ENCODE measurements around the gene ATG7. TPM values are rescaled to one million over a fixed set of nuclear protein-coding genes. Genes with fewer than 3 reads are reported as not detected.

Gene ATG7
- polyA plus RNA-seq, 3 donors, result 8.4 to 17.9 (median 14.9) TPM

DNA sequence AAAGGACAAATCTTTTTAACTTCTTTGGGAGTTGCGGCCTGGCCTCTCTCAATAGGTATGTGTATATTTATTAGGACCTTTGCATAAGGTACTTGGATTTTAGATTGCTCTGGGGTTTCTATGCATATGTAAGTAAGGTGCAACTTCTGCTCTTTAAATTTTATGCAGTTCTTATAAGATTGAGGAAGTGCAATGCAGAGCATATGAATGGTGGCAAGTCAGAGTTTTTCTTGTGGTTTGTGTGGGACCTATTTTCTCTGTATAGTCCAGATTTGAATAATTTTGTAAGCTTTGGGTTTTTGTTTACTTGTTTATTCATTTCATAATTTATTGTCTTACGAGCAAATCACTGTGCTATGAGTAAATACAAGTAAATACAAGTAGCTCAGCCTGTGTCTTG lies 101.5 kb downstream of the ATG7 start:
- 94 to 98% (median 96%) methylated on average over 2 of the region's 2 CpGs for WGBS, 3 donors
- H3K27ac ChIP-seq (ENCODE audit: low read depth, low read length), result no peak overlapping the region

DNA sequence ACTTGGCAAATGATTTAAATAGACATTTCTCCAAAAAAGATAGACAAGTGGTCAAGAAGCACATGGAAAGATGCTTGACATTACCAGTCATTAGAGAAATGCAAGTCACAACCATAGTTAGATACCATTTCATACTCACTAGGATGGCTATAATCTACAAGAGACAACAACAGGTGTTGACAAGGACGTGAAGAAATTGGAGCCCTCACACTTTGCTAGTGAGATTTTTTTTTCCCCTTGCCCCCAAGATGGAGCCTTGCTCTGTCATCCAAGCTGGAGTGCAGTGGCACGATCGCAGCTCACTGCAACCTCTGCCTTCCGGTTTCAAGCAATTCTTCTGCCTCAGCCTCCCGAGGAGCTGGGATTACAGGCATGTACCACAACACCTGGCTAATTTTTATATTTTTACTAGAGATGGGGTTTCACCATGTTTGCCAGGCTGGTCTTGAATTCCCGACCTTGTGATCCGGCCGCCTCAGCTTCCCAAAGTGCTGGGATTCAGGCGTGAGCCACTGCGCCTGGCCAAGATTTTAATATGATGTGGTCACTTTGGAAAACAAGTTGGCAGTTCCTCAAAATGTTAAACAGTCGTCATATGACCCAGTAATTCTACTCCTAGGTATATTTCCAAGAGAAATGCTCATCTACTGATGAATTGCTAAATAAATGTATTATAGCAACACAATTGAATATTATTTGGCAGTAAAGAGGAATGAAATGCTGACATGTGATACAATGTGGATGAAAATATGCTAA lies 103.3 kb downstream of the ATG7 start:
- 76 to 84% (median 79%) methylated on average over 11 of the region's 11 CpGs for WGBS, 3 donors
- no peak overlapping the region for H3K27ac ChIP-seq (ENCODE audit: low read depth, low read length)

DNA sequence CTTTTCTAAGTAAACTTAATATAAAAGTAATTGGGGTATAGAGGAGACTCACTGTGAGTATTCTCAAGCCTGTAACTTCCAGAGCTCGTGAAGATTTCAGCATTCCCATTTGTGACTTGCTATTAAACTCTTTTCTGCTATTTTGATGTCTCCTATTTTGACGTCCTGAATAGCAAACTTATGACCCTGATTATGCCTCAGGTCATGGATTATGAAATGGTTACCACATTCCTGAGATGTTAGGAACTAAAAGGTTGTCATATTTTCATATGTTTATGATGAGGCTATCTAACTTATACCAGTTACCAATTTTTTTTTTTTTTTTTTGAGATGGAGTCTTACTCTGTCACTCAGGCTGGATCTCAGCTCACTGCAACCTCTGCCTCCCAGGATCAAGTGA lies 105.5 kb downstream of the ATG7 start:
- WGBS, 3 donors, result 80 to 83% (median 81%) methylated on average over 2 of the region's 2 CpGs
- H3K27ac ChIP-seq (ENCODE audit: low read depth, low read length), result no peak overlapping the region

- H3K27ac ChIP-seq (ENCODE audit: low read depth, low read length), result no peak overlapping the region
- WGBS, 3 donors, result 45 to 62% (median 57%) methylated on average over 2 of the region's 2 CpGs
These were observed 107.1 kb downstream of the ATG7 start for GRCh38 chr3:11379238-11379823.

DNA sequence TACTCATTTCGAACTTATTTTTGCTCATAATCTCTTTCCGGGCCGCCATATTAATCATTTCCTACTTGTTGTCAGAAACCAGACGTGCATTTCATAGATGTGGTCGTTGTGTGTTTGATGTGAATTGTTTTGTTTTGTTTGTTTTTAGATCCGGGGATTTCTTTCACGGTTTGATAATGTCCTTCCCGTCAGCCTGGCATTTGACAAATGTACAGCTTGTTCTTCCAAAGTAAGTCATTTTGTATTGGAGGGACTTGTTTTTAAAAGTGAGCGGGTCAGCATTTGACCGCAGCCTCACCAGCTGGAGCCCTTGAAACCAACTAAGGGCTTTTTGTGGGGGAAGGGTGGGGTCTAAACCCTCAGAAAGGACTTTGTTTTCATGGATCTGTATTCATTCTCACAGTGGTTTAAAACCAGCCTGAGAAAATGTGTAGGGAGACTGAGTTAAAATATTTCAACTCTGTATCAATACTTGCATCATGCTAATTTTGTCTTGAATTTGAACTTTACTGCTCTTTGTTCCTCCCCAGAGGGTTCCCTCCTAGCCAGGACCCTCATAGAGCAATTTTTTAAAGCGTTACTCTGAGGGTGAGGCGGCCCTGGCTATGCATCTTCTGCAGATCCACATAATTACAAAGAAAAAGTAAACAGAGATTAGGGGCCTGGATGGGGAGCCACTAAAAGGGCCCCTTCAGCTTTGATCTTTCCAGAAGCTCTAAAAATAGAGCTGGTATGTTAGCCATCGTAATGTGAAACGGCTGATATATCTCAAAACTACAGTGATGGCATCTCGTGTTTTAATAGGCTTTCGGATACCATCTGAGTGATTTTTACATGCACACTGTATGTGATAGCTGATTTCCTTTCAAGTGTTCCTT lies 107.9 kb downstream of the ATG7 start:
- H3K27ac ChIP-seq (ENCODE audit: low read depth, low read length), result no peak overlapping the region
- WGBS, 3 donors, result 38 to 78% (median 75%) methylated on average over 16 of the region's 16 CpGs

- H3K27ac ChIP-seq (ENCODE audit: low read depth, low read length), result no peak overlapping the region
These were observed 108.9 kb downstream of the ATG7 start for GRCh38 chr3:11381141-11381540.

DNA sequence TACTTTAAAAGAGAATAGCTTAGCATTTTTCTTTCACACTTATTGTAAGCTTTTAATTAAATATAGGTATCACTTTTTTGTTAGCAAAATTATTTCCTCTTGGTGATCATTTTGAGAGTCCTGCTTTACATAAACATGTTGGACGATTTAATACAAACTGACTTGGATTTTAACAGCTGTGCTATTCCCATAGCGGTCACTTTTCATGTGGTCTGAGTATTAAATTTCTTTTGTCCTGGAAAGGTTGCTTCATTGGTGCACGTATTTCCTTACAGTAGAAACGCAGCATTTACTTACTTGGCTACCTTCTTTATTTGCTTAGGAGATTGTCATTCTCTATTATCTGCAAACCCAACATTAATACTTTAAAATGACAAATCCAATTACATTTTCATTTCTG lies 109.4 kb downstream of the ATG7 start:
- 44 to 79% (median 73%) methylated on average over 4 of the region's 4 CpGs for WGBS, 3 donors
- no peak overlapping the region for H3K27ac ChIP-seq (ENCODE audit: low read depth, low read length)

GRCh38 chr3:11382146-11382745 lies 110.0 kb downstream of the ATG7 start:
- no peak overlapping the region for H3K27ac ChIP-seq (ENCODE audit: low read depth, low read length)
- 58 to 92% (median 91%) methylated on average over 8 of the region's 8 CpGs for WGBS, 3 donors

DNA sequence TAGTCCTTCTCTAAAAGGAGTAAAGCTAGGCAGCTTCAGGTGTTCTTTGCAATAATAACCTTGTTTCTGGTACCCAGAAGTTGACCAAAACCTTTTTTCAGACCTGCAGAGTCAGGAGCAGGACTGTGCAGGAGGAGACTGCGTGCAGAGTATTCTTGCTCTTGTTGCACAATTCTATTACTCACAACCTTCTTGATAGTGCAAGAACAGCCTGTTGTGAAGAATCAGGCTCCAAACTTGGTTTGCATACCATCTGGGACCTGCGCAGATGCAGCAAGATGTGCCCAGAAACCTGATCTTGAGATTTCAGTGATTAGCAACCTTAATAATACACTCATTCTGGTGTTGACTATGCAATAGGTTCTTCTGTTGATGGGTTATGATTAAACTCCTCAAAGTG lies 111.9 kb downstream of the ATG7 start:
- 85 to 94% (median 92%) methylated on average over 2 of the region's 2 CpGs for WGBS, 3 donors
- no peak overlapping the region for H3K27ac ChIP-seq (ENCODE audit: low read depth, low read length)

DNA sequence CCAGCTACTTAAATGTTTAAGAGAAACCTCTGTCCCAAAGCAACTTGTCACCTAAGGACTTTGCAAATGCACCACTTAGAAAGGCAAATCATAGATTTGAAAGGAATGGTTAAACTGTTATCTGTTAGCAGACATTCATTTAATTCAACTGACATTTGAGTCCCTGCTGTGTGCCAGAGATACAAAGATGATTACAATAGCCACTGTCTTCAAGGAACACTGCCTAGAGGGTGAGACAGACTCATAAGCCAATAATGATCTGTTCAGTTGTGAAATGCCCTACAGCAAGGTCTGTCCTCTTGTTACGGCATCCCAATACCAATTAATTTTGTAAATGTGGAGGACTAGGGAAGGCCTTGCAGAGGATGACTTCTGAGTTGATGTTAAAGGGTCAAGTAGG lies 113.1 kb downstream of the ATG7 start:
- WGBS, 3 donors, result 85 to 88% (median 86%) methylated on average over 1 of the region's 1 CpG
- no peak overlapping the region for H3K27ac ChIP-seq (ENCODE audit: low read depth, low read length)

GRCh38 chr3:11385891-11386290 lies 113.7 kb downstream of the ATG7 start:
- H3K27ac ChIP-seq (ENCODE audit: low read depth, low read length), result no peak overlapping the region
- WGBS, 3 donors, result 53 to 66% (median 59%) methylated on average over 4 of the region's 4 CpGs

- no peak overlapping the region for H3K27ac ChIP-seq (ENCODE audit: low read depth, low read length)
- WGBS, 3 donors, result 53 to 62% (median 57%) methylated on average over 2 of the region's 2 CpGs
These were observed 114.4 kb downstream of the ATG7 start for GRCh38 chr3:11386465-11387113.

DNA sequence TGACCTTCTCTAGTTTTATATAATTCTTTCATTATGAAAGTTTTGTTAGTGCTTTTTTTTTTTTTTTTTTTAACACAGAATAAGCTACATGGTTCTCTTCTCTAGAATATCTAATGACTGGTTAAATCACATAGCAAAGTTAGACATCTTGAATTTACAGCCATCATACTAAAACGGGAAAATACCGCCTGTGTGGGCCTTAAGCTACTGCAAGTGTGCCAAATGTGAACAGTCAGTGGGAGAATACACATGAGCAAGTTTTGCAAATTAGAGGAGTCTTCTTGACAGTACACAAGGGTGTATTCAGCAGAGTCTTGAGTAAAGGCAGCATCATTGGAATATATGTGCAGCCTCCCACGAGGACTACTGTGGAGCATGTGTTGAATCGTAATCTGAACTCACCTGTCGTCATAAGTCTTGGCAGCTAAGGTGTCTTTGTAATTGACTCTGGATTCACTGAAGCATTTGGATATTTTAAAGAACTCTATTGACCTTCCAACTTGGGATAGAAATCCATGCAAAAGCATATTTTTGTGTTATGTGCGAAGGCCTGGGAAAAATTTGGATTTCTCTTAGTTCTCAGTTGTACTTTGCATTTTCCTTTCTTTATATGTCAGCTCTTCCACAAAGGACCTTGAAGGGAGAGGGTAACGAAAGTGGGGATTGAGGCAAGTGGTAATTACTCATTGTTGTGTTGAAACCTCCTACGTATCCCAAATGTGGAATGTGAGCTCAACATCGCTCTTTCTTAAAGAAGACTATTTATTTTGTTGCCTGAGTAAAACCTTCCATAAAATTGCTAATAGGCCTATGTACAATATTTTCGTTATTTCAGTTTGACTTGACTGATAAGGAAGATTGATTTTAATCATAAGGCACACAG lies 117.4 kb downstream of the ATG7 start:
- WGBS, 3 donors, result 82 to 90% (median 84%) methylated on average over 10 of the region's 10 CpGs
- no peak overlapping the region for H3K27ac ChIP-seq (ENCODE audit: low read depth, low read length)

DNA sequence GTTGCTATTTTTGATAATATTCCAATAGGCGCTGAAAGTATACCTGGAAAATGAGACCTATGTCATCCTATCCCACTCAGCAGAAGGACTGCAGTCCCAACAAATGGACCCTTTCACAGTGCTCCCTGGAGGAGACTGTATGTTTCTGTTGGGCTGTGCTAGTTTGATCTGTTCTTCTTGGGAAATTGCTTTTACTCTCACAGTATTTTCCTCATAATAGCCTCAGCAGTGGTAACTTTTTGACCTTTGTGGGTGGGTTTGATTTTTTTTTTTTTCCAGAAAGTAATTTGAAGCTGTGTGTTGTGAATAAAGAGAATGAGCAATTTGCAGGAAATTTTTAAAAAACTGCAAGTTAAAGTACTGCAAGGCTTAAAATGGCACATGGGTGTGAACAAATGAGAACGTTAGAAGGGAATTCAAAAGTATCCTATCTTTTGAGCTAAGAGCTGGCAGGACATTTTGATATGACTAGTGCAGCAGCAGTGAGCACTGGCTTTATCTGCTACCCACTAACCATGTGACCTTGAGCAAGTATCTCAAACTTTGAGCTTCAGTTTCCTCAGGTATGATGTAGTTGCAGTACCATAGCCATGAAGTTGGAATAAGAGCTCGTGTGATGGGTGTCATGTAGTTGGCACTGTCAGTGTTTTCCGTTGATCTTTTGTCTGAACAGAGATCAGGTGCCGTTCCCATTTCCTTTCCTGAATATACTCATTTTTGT lies 118.4 kb downstream of the ATG7 start:
- 48 to 75% (median 72%) methylated on average over 5 of the region's 5 CpGs for WGBS, 3 donors
- H3K27ac ChIP-seq (ENCODE audit: low read depth, low read length), result no peak overlapping the region

GRCh38 chr3:11391174-11391879 lies 119.1 kb downstream of the ATG7 start:
- WGBS, 3 donors, result 57 to 81% (median 63%) methylated on average over 6 of the region's 6 CpGs
- no peak overlapping the region for H3K27ac ChIP-seq (ENCODE audit: low read depth, low read length)

GRCh38 chr3:11392014-11392859 lies 120.0 kb downstream of the ATG7 start:
- WGBS, 3 donors, result 33 to 62% (median 45%) methylated on average over 3 of the region's 3 CpGs
- no peak overlapping the region for H3K27ac ChIP-seq (ENCODE audit: low read depth, low read length)

Measured in adipose tissue (tissue), 3 donors.